Lower lobe of right lung (tissue), 2 donors: ENCODE results near the gene ZC3H11A. TPM values are rescaled to one million over a fixed set of nuclear protein-coding genes. Genes with fewer than 3 reads are reported as not detected.

Source experiments
- ATAC-seq, 2 donors: fragments of 200-7000 bp; cut with Tn5 transposase; one replicate each; pipeline ENCODE4 v1.9.1; 2020 to 2022; ENCODE audit warnings: mild to moderate bottlenecking in 2 of 2, moderate library complexity in 2 of 2
- DNase-seq: peaks from one replicate; pipeline ENCODE4 v3.0.0-alpha.2; 2020
- H3K27ac ChIP-seq: fragments of 200-600 bp; one replicate; pipeline ENCODE4 v1.8.0; 2022
- H3K27me3 ChIP-seq: fragments of 200-600 bp; one replicate; pipeline ENCODE4 v1.8.0; 2022; ENCODE audit warnings: low read depth
- H3K36me3 ChIP-seq: fragments of 200-600 bp; one replicate; pipeline ENCODE4 v1.8.0; 2022; ENCODE audit warnings: mild to moderate bottlenecking
- H3K4me1 ChIP-seq: fragments of 200-600 bp; one replicate; pipeline ENCODE4 v1.8.0; 2022
- H3K4me3 ChIP-seq: fragments of 200-600 bp; one replicate; pipeline ENCODE4 v1.8.0; 2022; ENCODE audit warnings: mild to moderate bottlenecking
- H3K9me3 ChIP-seq: fragments of 200-600 bp; one replicate; pipeline ENCODE4 v1.8.0; 2022
- intact Hi-C: fragments of 100-400 bp; cut with DNase I; formaldehyde crosslinking; loops from one replicate; pipeline ENCODE4 v1.11.0; 2022
- total RNA-seq: library from RNA; stranded (reverse); fragmentation: NEBNext Ultra II Directional; extraction: Animal tissue kit (Norgen Biotek cat#: 25700); gene quantifications from one replicate; pipeline ENCODE4 v1.2.1, GENCODE V29; 2021
- TF ChIP-seq, protein P1 (sequence below): fragments of 200-600 bp; IDR thresholded peaks from one replicate; pipeline ENCODE4 v1.8.0; 2022; ENCODE audit warnings: antibody characterized with exemption, mild to moderate bottlenecking
- donor health status: DM: no; HTN: yes; CAD: no; lungs with severe emphysema.

The ZC3H11A gene
- total RNA-seq, 1 donor from 2014 or later = 74.0 TPM

DNA sequence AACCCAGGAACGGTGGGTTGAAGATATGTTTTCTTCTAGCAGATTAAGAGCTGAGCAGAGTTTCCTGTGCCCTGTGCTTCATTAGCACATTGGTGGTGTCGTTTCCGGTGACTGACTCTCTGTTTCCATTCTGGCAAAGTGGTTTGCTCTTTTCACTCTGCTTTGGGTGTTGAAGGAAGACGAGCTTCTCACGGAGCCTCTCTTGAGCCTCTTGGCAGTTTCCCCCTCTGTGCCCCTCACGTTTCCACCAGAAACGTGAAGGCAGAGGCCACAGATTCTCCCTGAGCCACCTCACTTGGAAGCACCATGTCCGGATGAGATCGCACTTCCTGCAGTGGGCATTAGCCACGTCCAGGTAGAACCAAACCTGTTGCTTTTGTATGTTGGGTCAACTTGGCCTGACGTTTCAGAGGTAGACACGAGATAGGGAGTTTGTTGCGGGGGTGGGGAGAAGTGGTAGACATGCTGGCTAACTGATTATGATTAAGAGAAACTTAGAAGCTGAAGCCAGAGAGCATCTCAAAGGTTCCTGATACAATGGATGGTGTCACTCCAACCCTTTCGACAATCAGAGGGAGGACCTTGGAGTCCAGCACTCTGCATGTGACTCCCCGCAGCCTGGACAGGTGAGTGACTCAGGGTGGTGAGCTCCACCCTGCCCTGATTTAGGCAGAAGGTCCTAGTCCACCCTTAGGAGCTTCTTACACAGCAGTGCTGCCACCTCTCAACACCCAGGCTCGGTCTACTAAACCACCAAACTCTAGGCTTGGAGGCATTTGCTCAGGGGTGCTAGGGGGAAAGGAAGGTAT lies 30.2 kb upstream of the ZC3H11A start, which contains the start of gene LAX1:
TSS of gene LAX1 (plus strand) at position 155 of the 809 bp plus-strand sequence. CDS start at position 538, 383 bp downstream.
- DNase-seq = no peak
- no peaks in the 10 kb centered on the region for H3K36me3 ChIP-seq
- H3K27ac ChIP-seq = peak within 1 kb of the TSS; percentile 49
- H3K9me3 ChIP-seq = no peaks in the 10 kb centered on the region
- no peaks in the 10 kb centered on the region for H3K27me3 ChIP-seq
- peaks cover 4% of the 10 kb centered on the region for H3K4me1 ChIP-seq
- TF ChIP-seq, protein P1, sequence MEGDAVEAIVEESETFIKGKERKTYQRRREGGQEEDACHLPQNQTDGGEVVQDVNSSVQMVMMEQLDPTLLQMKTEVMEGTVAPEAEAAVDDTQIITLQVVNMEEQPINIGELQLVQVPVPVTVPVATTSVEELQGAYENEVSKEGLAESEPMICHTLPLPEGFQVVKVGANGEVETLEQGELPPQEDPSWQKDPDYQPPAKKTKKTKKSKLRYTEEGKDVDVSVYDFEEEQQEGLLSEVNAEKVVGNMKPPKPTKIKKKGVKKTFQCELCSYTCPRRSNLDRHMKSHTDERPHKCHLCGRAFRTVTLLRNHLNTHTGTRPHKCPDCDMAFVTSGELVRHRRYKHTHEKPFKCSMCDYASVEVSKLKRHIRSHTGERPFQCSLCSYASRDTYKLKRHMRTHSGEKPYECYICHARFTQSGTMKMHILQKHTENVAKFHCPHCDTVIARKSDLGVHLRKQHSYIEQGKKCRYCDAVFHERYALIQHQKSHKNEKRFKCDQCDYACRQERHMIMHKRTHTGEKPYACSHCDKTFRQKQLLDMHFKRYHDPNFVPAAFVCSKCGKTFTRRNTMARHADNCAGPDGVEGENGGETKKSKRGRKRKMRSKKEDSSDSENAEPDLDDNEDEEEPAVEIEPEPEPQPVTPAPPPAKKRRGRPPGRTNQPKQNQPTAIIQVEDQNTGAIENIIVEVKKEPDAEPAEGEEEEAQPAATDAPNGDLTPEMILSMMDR = no peak
- peak; percentile 49 to 65 for ATAC-seq
- peak within 1 kb of the TSS; percentile 36 for H3K4me3 ChIP-seq
- intact Hi-C loops = no loop called here

GRCh38 chr1:203768256-203768655 lies 27.2 kb upstream of the ZC3H11A start:
- H3K27ac ChIP-seq = no peak overlapping the region
- DNase-seq (no peak), ATAC-seq (no peak)
- TF ChIP-seq, protein P1 = no peak
- no peak overlapping the region for H3K4me3 ChIP-seq
- H3K4me1 ChIP-seq = peaks cover 4% of the 10 kb centered on the region
- no peaks in the 10 kb centered on the region for H3K27me3 ChIP-seq
- intact Hi-C loops = no loop called here
- no peaks in the 10 kb centered on the region for H3K9me3 ChIP-seq
- H3K36me3 ChIP-seq = no peaks in the 10 kb centered on the region

DNA sequence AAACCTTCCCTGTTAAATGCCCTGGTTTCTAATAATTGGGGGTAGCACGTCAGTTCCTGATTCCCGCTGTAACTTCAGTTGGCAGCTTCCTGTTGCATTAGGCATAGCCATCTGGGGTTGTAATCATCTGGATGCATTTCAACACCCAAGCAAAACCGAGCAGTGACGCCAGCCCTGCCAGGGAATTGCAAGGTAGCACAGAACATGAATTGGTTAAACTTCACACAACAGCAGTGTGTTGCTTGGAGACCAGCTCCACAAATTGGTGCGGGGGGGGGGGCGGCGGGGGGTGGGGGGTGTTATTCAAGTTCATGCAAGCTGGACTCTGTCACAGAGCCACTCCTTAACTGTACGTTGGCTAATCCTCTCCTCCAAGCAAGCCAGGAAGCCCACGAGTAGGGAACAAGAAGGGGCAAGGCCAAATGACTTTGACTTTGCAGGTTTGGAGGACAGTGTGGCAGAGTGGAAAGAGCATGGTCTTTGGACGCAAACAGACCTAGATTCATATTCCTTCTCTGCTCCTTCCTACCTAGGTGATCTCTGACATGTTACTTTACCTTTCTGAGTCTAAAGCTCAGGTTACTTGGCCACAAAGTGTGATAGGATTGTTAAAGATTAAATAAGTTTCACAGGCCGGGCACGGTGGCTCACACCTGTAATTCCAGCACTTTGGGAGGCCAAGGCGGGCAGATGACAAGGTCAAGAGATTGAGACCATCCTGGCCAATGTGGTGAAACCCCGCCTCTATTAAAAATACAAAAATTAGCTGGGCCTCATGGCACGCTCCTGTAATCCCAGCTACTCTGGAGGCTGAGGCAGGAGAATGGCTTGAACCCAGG lies 25.7 kb upstream of the ZC3H11A start:
- TF ChIP-seq, protein P1 = no peak
- ATAC-seq = peak; percentile 87 to 90
- no peaks in the 10 kb centered on the region for H3K27me3 ChIP-seq
- no peak overlapping the region for H3K4me3 ChIP-seq
- peak overlapping the region; percentile 31 for H3K27ac ChIP-seq
- no peaks in the 10 kb centered on the region for H3K36me3 ChIP-seq
- no peaks in the 10 kb centered on the region for H3K9me3 ChIP-seq
- peaks cover 4% of the 10 kb centered on the region for H3K4me1 ChIP-seq
- intact Hi-C loops = no loop called here
- DNase-seq = peak; percentile 80

DNA sequence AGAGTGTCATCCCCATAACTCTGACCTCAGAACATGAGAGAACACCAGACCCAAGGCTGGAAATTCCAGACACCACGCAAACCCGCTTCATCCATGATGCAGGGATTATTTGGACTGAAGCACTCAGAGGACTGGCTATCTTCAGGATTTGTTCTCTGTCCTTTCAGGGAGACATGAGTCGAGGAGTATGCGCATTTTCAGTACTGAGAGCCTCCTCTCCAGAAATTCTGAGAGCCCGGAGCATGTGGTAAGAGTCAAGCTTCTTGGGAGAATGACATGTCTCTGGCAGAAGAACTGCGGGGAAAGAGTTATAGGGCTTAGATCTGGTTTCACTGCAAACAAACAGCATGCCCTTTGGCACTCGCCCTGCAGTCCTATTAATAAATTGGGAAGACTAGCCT lies 23.5 kb upstream of the ZC3H11A start:
- Histone ChIP-seq H3K27ac (no peak overlapping the region), H3K27me3 (no peaks in the 10 kb centered on the region), H3K4me1 (peaks cover 4% of the 10 kb centered on the region), H3K9me3 (no peaks in the 10 kb centered on the region), H3K4me3 (no peak overlapping the region), H3K36me3 (no peaks in the 10 kb centered on the region)
- intact Hi-C loops = no loop called here
- DNase-seq (no peak), ATAC-seq (no peak)
- TF ChIP-seq, protein P1 = no peak

DNA sequence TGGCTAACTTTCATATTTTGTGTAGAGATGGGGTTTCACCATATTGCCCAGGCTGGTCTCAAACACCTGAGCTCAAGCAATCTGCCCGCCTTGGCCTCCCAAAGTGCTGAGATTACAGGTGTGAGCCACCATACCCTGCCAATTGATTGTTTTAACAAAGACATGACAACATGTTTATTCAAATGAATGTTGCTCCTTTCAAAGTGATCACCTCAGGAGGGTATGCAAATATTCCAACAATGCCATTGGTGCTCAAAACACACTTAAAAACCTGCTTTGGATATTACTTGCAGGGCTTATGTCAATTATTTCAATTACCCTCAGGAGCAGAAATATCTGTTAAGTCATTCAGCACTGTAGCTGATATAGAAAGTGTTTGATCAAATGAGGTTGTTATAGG lies 22.6 kb upstream of the ZC3H11A start:
- TF ChIP-seq, protein P1 = no peak
- ATAC-seq (no peak), DNase-seq (no peak)
- Histone ChIP-seq H3K4me1 (peaks cover 4% of the 10 kb centered on the region), H3K27me3 (no peaks in the 10 kb centered on the region), H3K9me3 (no peaks in the 10 kb centered on the region), H3K27ac (no peak overlapping the region), H3K4me3 (no peak overlapping the region), H3K36me3 (no peaks in the 10 kb centered on the region)
- intact Hi-C loops = no loop called here
